Pancreas (tissue), 10 donors: Measurements from ENCODE around the gene FBF1. TPM values are rescaled to one million over a fixed set of nuclear protein-coding genes. Genes with fewer than 3 reads are reported as not detected.

Experiments used
- ATAC-seq, 4 donors: fragments of 200-7000 bp; cut with Tn5 transposase; one replicate each; pipeline versions ENCODE4 v1.8.0 to v1.9.1; 2020; ENCODE audit warnings: mild to moderate bottlenecking in 4 of 4, moderate library complexity in 4 of 4
- DNase-seq, 6 donors: peaks; one replicate each; pipeline ENCODE4 v3.0.0-alpha.2; 2020
- FAIRE-seq: peaks from 2 replicates; lab custom pipeline; 2012; peaks lifted over from hg19 to GRCh38; lab: Jason Lieb, UNC
- H3K27ac ChIP-seq, 4 donors: fragments of 200-600 bp; sonication (generic); 1 replicate in 3 of 4; 2 replicates in 1 of 4; pipeline versions ENCODE4 v1.5.0 to v1.8.0; 2020
- H3K27me3 ChIP-seq, 4 donors: fragments of 200-600 bp; one replicate each; pipeline ENCODE4 v1.8.0; 2021
- H3K36me3 ChIP-seq, 3 donors: fragments of 200-600 bp; sonication (generic) in 1 of 3; one replicate each; pipeline versions ENCODE4 v1.5.0 to v1.8.0; 2020 to 2021
- H3K4me1 ChIP-seq, 3 donors: fragments of 200-600 bp; one replicate each; pipeline ENCODE4 v1.8.0; 2021
- H3K4me3 ChIP-seq, 4 donors: fragments of 200-600 bp; sonication (generic) in 2 of 4; one replicate each; pipeline versions ENCODE4 v1.5.0 to v1.8.0; 2020 to 2021
- H3K9me3 ChIP-seq, 4 donors: fragments of 200-600 bp; one replicate each; pipeline ENCODE4 v1.8.0; 2021
- WGBS, 2 donors: extraction: QIAGEN DNeasy Blood & Tissue Kit; methylation state at CpG; one replicate each; pipeline ENCODE4 v1.1.7; 2013; 5-methylcytosine and 5-hydroxymethylcytosine counted together
- intact Hi-C, 3 donors: fragments of 100-400 bp; cut with DNase I; formaldehyde crosslinking; loops; one replicate each; pipeline versions ENCODE4 v1.11.1 to v1.14.2; 2022
- polyA plus RNA-seq, 2 donors: library from polyadenylated mRNA; stranded (reverse); fragments of 200-250 nt; gene quantifications; one replicate each; pipeline ENCODE4 v1.2.3, GENCODE V29; 2013
- total RNA-seq, 6 donors: library from RNA; stranded (reverse); fragmentation: NEBNext Ultra II Directional in 4 of 6; extraction: Animal tissue kit (Norgen Biotek cat#: 25700) in 4 of 6; gene quantifications; one replicate each; pipeline versions ENCODE4 v1.2.1 to v1.2.4, GENCODE V29; 2021 to 2023
- TF ChIP-seq, protein P1 (sequence below), 4 donors: fragments of 200-600 bp; sonication (generic) in 3 of 4; IDR thresholded peaks; one replicate each; pipeline versions ENCODE4 v1.5.0 to v1.8.0; 2021; ENCODE audit warnings: antibody characterized with exemption in 4 of 4
- donor health status: healthy with polysubstance abuse.
- donor health status: DM: no; HTN: no; CAD: no; lungs with moderate emphysema.
- donor health status: DM: no; HTN: no; CAD: no.
- donor health status: control.
- donor health status: control.
- donor health status: Bipolar disorder and iron deficiency.
- donor health status: DM: yes; HTN: yes; CAD: no.
- donor health status: DM: no; HTN: no; CAD: no.
- donor health status: DM: no; HTN: no; CAD: no.
- donor health status: DM: yes; HTN: yes; CAD: no.

The FBF1 gene
- total and polyA plus RNA-seq, 8 donors = 2.4 to 24.8 (median 4.5) TPM

GRCh38 chr17:75922173-75922961 lies 18.5 kb downstream of the FBF1 start:
- Histone ChIP-seq H3K9me3 (no peaks in the 10 kb centered on the region), H3K27ac (no peak overlapping the region), H3K4me3 (no peak overlapping the region), H3K36me3 (no peaks in the 10 kb centered on the region), H3K4me1 (no peaks in the 10 kb centered on the region), H3K27me3 (no peaks in the 10 kb centered on the region)
- TF ChIP-seq, protein P1, sequence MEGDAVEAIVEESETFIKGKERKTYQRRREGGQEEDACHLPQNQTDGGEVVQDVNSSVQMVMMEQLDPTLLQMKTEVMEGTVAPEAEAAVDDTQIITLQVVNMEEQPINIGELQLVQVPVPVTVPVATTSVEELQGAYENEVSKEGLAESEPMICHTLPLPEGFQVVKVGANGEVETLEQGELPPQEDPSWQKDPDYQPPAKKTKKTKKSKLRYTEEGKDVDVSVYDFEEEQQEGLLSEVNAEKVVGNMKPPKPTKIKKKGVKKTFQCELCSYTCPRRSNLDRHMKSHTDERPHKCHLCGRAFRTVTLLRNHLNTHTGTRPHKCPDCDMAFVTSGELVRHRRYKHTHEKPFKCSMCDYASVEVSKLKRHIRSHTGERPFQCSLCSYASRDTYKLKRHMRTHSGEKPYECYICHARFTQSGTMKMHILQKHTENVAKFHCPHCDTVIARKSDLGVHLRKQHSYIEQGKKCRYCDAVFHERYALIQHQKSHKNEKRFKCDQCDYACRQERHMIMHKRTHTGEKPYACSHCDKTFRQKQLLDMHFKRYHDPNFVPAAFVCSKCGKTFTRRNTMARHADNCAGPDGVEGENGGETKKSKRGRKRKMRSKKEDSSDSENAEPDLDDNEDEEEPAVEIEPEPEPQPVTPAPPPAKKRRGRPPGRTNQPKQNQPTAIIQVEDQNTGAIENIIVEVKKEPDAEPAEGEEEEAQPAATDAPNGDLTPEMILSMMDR (IDR thresholded peaks at IDR 0.05) = no peak
- ATAC-seq (no peak), DNase-seq (peak in 1 of 6 donors; percentile 36), FAIRE-seq (no peak)
- intact Hi-C loops = no loop called here
- WGBS, 2 donors = 93 to 95% methylated on average over 18 of the region's 18 CpGs

DNA sequence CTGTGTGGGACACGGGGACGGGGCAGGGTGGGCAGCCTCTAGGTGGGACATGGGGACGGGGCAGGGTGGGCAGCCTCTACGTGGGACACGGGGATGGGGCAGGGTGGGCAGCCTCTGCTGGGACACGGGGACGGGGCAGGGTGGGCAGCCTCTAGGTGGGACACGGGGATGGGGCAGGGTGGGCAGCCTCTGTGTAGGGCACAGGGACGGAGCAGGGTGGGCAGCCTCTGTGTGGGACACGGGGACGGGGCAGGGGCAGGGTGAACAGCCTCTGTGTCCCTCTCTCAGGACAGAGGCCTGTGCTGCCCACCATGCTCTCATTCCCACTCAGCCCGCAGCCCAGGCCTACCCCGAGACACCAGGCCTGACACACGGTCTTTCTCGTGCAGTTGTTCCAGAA lies 19.2 kb downstream of the FBF1 start:
- intact Hi-C loops = no loop called here
- Histone ChIP-seq H3K4me3 (no peak overlapping the region), H3K27ac (no peak overlapping the region), H3K36me3 (no peaks in the 10 kb centered on the region), H3K9me3 (no peaks in the 10 kb centered on the region), H3K4me1 (no peaks in the 10 kb centered on the region), H3K27me3 (no peaks in the 10 kb centered on the region)
- FAIRE-seq (no peak), ATAC-seq (no peak), DNase-seq (peak in 1 of 6 donors; percentile 49)
- TF ChIP-seq, protein P1 (IDR thresholded peaks at IDR 0.05) = no peak
- WGBS, 2 donors = 95 to 99% methylated on average over 12 to 15 of the region's 15 CpGs

DNA sequence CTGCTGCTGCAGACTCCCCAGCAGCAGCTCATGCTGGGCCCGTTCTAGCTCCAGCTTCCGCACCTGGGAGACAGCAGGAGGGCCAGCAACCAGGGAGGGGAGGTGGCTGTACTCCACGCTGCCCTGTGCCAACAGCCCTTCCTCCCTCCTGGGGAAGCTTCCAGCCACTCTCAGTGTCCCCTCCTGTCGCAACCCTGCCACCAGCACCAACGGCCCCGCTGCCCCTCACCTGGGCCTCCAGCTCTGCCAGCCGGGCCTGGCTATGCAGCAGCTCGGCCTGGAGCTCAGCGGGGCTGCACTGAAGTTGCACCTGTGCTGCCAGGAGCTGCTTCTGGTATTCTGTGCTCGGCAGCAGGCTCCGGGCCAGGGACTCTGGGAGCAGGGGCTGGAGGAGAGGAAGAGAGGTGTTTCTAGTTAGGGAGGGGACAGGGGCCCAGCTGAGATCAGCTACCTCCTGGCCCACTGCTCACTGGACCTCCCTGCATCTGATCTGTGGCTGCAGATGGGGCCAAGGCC lies 20.7 kb downstream of the FBF1 start:
- no peak for DNase-seq
- 83 to 88% methylated on average over 10 to 11 of the region's 11 CpGs for whole genome bisulfite sequencing, 2 donors
- ATAC-seq = no peak
- Histone ChIP-seq H3K9me3 (no peaks in the 10 kb centered on the region), H3K36me3 (no peaks in the 10 kb centered on the region), H3K4me1 (no peaks in the 10 kb centered on the region), H3K27me3 (no peaks in the 10 kb centered on the region), H3K4me3 (no peak overlapping the region), H3K27ac (no peak overlapping the region)
- FAIRE-seq = no peak
- intact Hi-C loops = no loop called here
- TF ChIP-seq, protein P1 (IDR thresholded peaks at IDR 0.05) = no peak

- Histone ChIP-seq H3K9me3 (no peaks in the 10 kb centered on the region), H3K4me1 (no peaks in the 10 kb centered on the region), H3K27me3 (no peaks in the 10 kb centered on the region), H3K27ac (no peak overlapping the region), H3K36me3 (no peaks in the 10 kb centered on the region), H3K4me3 (no peak overlapping the region)
- ATAC-seq = no peak
- intact Hi-C loops = loop anchor here in 1 of 3 donors (10.0 kb wide), 1 partner anchor 75 kb away; no protein-coding TSS in a partner anchor
- WGBS, 2 donors = 94 to 95% methylated on average over 22 of the region's 22 CpGs
- DNase-seq = peak in 1 of 6 donors; percentile 69
- TF ChIP-seq, protein P1 (IDR thresholded peaks at IDR 0.05) = no peak
- no peak for FAIRE-seq
Observed at GRCh38 chr17:75919611-75920010, 21.2 kb downstream of the FBF1 start.
